Natural killer cell (primary cell): Measurements from ENCODE around the gene PPP1R36. TPM values are rescaled to one million over a fixed set of nuclear protein-coding genes. Genes with fewer than 3 reads are reported as not detected.
"Not testable (repeated sequence)": the region's sequence is repeated elsewhere in the genome, so short reads cannot be mapped to it uniquely, and the experiment has no call there.

Source experiments
- ATAC-seq, 3 donors: fragments of 150-1000 bp in 2 of 3; fragments of 200-7000 bp in 1 of 3; cut with Tn5 transposase; 1 replicate in 1 of 3; 2 replicates in 2 of 3; pipeline ENCODE4 v1.10.0; 2021; ENCODE audit warnings: mild to moderate bottlenecking in 2 of 3, moderate library complexity in 2 of 3
- DNase-seq, 2 donors: peaks; one replicate each; pipeline versions ENCODE4 v3.0.0 to v3.0.0-alpha.2; 2013 to 2021; ENCODE audit warnings: mixed read lengths in 1 of 2
- H3K27ac ChIP-seq: one replicate; pipeline ENCODE4 v1.5.1; 2013; ENCODE audit warnings: mild to moderate bottlenecking, low read length
- H3K27me3 ChIP-seq: one replicate; pipeline ENCODE4 v1.6.1; 2013; ENCODE audit warnings: low read length; ENCODE audit not compliant: control insufficient read depth, insufficient read depth
- H3K36me3 ChIP-seq: one replicate; pipeline ENCODE4 v1.6.1; 2013; ENCODE audit warnings: low read length; ENCODE audit not compliant: control insufficient read depth, insufficient read depth
- H3K4me1 ChIP-seq: one replicate; pipeline ENCODE4 v1.6.1; 2013; ENCODE audit warnings: low read length; ENCODE audit not compliant: control insufficient read depth, insufficient read depth
- H3K4me3 ChIP-seq: one replicate; pipeline ENCODE4 v1.5.1; 2013; ENCODE audit warnings: low read length
- H3K9me3 ChIP-seq: one replicate; pipeline ENCODE4 v1.6.1; 2013; ENCODE audit warnings: low read length; ENCODE audit not compliant: control insufficient read depth, insufficient read depth
- H3K27ac Mint-ChIP-seq, 2 donors: one replicate each; pipeline ENCODE4 v1.8.0; 2022; ENCODE audit warnings: mild to moderate bottlenecking in 2 of 2, mixed read lengths in 2 of 2, moderate library complexity in 1 of 2
- H3K27me3 Mint-ChIP-seq, 2 donors: one replicate each; pipeline ENCODE4 v1.8.0; 2022; ENCODE audit warnings: low read depth in 2 of 2, mixed read lengths in 2 of 2
- H3K36me3 Mint-ChIP-seq: one replicate; pipeline ENCODE4 v1.8.0; 2022; ENCODE audit warnings: mixed read lengths
- H3K4me1 Mint-ChIP-seq, 2 donors: one replicate each; pipeline ENCODE4 v1.8.0; 2022; ENCODE audit warnings: mixed read lengths in 2 of 2
- H3K4me3 Mint-ChIP-seq: one replicate; pipeline ENCODE4 v1.8.0; 2022; ENCODE audit warnings: mild to moderate bottlenecking, moderate library complexity, mixed read lengths
- H3K9me3 Mint-ChIP-seq, 2 donors: one replicate each; pipeline ENCODE4 v1.8.0; 2022; ENCODE audit warnings: mixed read lengths in 2 of 2
- WGBS: methylation state at CpG from one replicate; pipeline ENCODE4 v1.1.7; 2013; ENCODE audit warnings: missing lambda C conversion rate; ENCODE audit not compliant: insufficient coverage; 5-methylcytosine and 5-hydroxymethylcytosine counted together
- intact Hi-C: fragments of 100-400 bp; cut with micrococcal nuclease; formaldehyde crosslinking; loops from one replicate; pipeline ENCODE4 v1.14.2; 2022
- total RNA-seq, 4 donors: library from RNA; stranded (reverse); fragments of 120-200 nt in 1 of 4; gene quantifications; one replicate each; pipeline versions ENCODE4 v1.2.3 to v1.2.4, GENCODE V29; 2013 to 2022
- TF ChIP-seq, protein P1 (sequence below): fragments of 200-600 bp; IDR thresholded peaks from one replicate; pipeline ENCODE4 v1.8.0; 2022; ENCODE audit warnings: antibody characterized with exemption

PPP1R36 gene
- total RNA-seq, 3 donors from 2014 or later (not counting 1 experiment from before 2014, with no cell fraction given): 0.60 to 1.2 (median 1.0) TPM

DNA sequence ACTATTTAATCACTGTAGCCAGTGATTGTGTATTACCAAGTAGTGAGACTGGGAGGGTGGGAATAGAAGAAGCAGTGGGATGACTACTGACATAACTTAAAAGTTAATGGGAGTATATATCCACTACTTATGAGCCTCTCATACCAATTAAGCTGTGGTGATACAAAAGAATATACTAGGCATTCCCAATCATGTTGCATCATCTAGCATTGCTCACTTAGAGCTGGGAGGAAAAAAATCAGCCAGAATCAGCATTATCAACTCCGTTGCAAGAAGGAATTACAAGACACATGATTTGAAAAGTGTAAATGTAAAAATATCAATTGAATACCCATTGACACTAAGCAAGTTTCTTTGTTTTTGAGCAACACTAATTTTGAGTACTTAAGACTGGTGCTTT lies 745 bp upstream of the PPP1R36 start:
- Mint-ChIP-seq H3K9me3 (no peaks in the 10 kb centered on the region), H3K27ac (no peak overlapping the region), H3K27me3 (peaks cover 0 to 10% of the 10 kb centered on the region in 2 donors), H3K36me3 (no peaks in the 10 kb centered on the region), H3K4me1 (peaks cover 16 to 17% of the 10 kb centered on the region in 2 donors), H3K4me3 (peak overlapping the region; percentile 77)
- H3K27ac ChIP-seq: no peak overlapping the region
- no peak overlapping the region for H3K4me3 ChIP-seq
- no peaks in the 10 kb centered on the region for H3K9me3 ChIP-seq
- intact Hi-C loops: no loop called here
- ATAC-seq (no peak), DNase-seq (no peak)
- H3K4me1 ChIP-seq: peaks cover 12% of the 10 kb centered on the region
- TF ChIP-seq, protein P1, sequence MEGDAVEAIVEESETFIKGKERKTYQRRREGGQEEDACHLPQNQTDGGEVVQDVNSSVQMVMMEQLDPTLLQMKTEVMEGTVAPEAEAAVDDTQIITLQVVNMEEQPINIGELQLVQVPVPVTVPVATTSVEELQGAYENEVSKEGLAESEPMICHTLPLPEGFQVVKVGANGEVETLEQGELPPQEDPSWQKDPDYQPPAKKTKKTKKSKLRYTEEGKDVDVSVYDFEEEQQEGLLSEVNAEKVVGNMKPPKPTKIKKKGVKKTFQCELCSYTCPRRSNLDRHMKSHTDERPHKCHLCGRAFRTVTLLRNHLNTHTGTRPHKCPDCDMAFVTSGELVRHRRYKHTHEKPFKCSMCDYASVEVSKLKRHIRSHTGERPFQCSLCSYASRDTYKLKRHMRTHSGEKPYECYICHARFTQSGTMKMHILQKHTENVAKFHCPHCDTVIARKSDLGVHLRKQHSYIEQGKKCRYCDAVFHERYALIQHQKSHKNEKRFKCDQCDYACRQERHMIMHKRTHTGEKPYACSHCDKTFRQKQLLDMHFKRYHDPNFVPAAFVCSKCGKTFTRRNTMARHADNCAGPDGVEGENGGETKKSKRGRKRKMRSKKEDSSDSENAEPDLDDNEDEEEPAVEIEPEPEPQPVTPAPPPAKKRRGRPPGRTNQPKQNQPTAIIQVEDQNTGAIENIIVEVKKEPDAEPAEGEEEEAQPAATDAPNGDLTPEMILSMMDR: no peak
- H3K27me3 ChIP-seq: peaks cover 2% of the 10 kb centered on the region
- no CpG with 5 or more reads among the region's 1 CpG for WGBS
- no peaks in the 10 kb centered on the region for H3K36me3 ChIP-seq

DNA sequence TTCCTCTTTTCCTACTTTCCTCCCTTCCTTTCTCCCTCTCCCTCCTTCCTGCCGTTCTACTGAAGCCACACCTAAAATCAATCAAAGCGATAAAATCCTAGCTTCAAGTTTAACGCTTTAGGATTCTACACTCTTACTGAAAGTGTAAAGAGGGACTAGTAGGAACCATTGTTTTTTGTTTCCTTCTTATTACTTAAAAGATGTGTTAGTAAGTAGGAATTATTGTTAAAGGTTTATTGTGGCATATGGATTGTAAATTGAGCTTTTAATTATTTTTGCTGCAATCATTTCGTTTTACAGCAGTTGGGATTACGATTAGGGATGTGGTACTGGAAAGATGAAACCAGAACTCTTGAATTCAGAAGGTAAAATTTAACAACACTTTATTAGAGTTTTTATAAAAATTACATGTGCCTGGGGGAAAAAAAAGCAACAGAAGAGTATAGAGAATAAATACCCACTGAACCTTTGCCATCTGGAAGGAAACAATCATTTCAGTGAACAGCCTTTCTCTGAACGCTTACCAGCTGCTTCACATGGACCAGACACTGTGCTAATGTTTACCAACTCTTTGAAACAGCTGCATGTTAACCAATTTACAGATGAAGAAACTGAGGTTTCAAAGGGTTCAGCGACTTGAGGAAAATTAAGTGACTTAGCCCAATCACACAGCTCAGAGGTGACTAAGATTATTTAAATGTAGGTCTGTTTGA lies 1.0 kb downstream of the PPP1R36 start:
- Mint-ChIP-seq H3K36me3 (no peaks in the 10 kb centered on the region), H3K27ac (peak overlapping the region in 1 of 2 donors; percentile 56), H3K9me3 (no peaks in the 10 kb centered on the region), H3K27me3 (peaks cover 0 to 17% of the 10 kb centered on the region in 2 donors), H3K4me1 (peaks cover 16 to 17% of the 10 kb centered on the region in 2 donors), H3K4me3 (peak overlapping the region; percentile 82)
- no peaks in the 10 kb centered on the region for H3K9me3 ChIP-seq
- DNase-seq: no peak
- H3K4me3 ChIP-seq: no peak overlapping the region
- no peak overlapping the region for H3K27ac ChIP-seq
- H3K36me3 ChIP-seq: no peaks in the 10 kb centered on the region
- H3K27me3 ChIP-seq: peaks cover 2% of the 10 kb centered on the region
- TF ChIP-seq, protein P1: no peak
- intact Hi-C loops: no loop called here
- H3K4me1 ChIP-seq: peaks cover 12% of the 10 kb centered on the region
- no peak for ATAC-seq
- WGBS: 54% methylated on average over 4 of the region's 7 CpGs

DNA sequence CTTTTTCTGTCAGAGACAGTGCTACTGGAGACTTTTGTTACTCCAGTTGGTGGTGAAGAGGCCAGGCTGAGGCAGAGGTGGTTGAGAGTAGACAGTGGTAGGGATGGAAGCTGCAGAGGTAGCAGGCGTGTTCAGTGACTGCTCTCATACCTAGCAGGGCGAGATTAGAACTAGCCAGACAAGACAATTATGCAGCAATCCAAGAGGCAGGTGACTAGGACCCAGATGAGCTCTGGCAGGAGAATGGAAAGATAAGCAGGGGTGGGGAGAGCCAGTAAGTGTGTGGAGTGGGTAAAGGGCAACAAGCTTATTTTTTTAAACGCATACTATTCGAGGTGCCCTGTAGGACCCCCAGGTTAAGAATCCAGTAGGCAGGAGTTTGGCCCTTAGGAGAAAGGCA lies 4.8 kb downstream of the PPP1R36 start:
- Histone ChIP-seq H3K27ac (no peak overlapping the region), H3K36me3 (no peaks in the 10 kb centered on the region), H3K4me3 (no peak overlapping the region), H3K9me3 (no peaks in the 10 kb centered on the region), H3K4me1 (peaks cover 8% of the 10 kb centered on the region), H3K27me3 (no peaks in the 10 kb centered on the region)
- TF ChIP-seq, protein P1: no peak
- ATAC-seq (no peak), DNase-seq (no peak)
- peaks cover 9% of the 10 kb centered on the region in 2 donors for H3K4me1 Mint-ChIP-seq
- H3K9me3 Mint-ChIP-seq: no peaks in the 10 kb centered on the region
- no peak overlapping the region for H3K27ac Mint-ChIP-seq
- no peak overlapping the region for H3K4me3 Mint-ChIP-seq
- WGBS: 85% methylated on average over 4 of the region's 4 CpGs
- no peaks in the 10 kb centered on the region for H3K36me3 Mint-ChIP-seq
- intact Hi-C loops: no loop called here
- H3K27me3 Mint-ChIP-seq: peaks cover 0 to 14% of the 10 kb centered on the region in 2 donors

DNA sequence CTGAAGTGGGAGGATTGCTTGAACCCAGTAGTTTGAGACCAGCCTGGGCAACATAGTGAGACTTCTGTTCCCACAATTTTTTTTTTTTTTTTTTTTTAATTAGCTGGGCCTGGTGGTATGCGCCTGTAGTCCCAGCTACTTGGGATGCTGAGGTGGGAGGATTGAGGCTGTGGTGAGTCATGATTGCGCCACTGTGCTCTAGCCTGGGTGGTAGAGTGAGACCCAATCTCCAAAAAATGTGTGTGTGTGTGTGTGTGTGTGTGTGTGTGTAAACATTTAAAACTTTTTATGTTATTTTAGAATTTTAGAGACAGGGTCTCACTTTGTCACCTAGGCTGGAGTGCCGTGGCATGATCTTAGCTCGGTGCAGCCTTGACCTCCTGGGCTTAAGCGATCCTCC lies 6.8 kb downstream of the PPP1R36 start:
- Histone ChIP-seq H3K9me3 (no peaks in the 10 kb centered on the region), H3K4me3 (no peak overlapping the region), H3K36me3 (no peaks in the 10 kb centered on the region), H3K27ac (no peak overlapping the region), H3K27me3 (no peaks in the 10 kb centered on the region), H3K4me1 (no peaks in the 10 kb centered on the region)
- intact Hi-C loops: no loop called here
- TF ChIP-seq, protein P1: no peak
- ATAC-seq (no peak), DNase-seq (no peak)
- H3K4me3 Mint-ChIP-seq: no peak overlapping the region
- peaks cover 0 to 6% of the 10 kb centered on the region in 2 donors for H3K4me1 Mint-ChIP-seq
- H3K36me3 Mint-ChIP-seq: no peaks in the 10 kb centered on the region
- no peaks in the 10 kb centered on the region for H3K9me3 Mint-ChIP-seq
- H3K27ac Mint-ChIP-seq: no peak overlapping the region
- 100% methylated on average over 5 of the region's 5 CpGs for WGBS
- peaks cover 0 to 10% of the 10 kb centered on the region in 2 donors for H3K27me3 Mint-ChIP-seq

DNA sequence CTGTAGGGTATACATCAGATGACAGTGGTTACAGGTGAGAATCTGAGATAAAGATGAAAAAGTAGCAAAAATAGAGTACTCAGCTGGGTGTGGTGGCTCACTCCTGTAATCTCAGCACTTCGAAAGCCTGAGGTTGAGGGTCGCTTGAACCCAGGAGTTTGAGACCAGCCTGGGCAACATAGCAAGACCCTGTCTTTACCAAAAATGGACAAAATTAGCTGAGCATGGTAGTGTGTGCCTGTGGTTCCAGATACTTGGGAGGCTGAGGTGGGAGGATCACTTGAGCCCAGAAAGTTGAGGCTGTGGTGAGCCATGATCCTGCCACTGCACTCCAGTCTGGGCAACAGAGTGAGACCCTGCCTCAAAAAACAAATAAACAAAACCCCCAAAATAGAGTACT lies 8.5 kb downstream of the PPP1R36 start:
- 91% methylated on average over 2 of the region's 2 CpGs for WGBS
- H3K4me1 Mint-ChIP-seq: not testable (repeated sequence)

More for the DNA sequence above, 8.5 kb downstream of the PPP1R36 start:
- H3K4me3 ChIP-seq, H3K27ac Mint-ChIP-seq, H3K27ac ChIP-seq, H3K9me3 Mint-ChIP-seq, H3K4me3 Mint-ChIP-seq, intact Hi-C loops, H3K4me1 ChIP-seq, H3K36me3 Mint-ChIP-seq, H3K27me3 Mint-ChIP-seq, DNase-seq, H3K9me3 ChIP-seq, H3K27me3 ChIP-seq, ATAC-seq, H3K36me3 ChIP-seq: not testable (repeated sequence)
